Measurements from ENCODE around the gene PRPF18.

- TF ChIP-seq CTCF (IDR thresholded peaks at IDR 0.05; ENCODE audit: poor library complexity) (no peak), EZH2 (IDR thresholded peaks at IDR 0.05; ENCODE audit: borderline replicate concordance) (no peak), EZH2phosphoT487 (IDR thresholded peaks at IDR 0.05; ENCODE audit: low read depth, severe bottlenecking, unreplicated experiment) (no peak)
Observed at GRCh38 chr10:13563481-13564445, 23.0 kb upstream of the PRPF18 start.

All from hepatocyte (in vitro differentiated cells).